ENCODE results near the gene LMX1A.

Gene LMX1A

DNA sequence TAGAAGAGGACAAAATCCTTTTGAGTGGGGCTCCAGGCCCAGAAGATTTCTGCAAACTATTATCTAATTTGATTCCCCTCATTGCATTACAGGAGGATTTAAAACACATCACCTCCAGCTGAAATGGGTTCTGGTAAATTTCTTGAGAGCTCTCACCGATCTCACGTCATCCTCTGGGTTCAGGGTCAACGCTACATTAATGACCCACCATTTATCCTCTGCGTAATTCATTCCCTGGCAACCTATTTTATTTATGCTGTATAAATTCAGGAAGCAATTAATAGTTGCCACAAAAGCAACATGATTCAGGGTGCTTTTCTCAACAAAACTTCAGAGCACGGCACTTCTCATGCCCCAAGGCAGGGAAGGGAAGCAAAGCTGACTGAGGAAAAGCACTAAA is 38.9 kb downstream of the LMX1A start:
- no peak for FAIRE-seq

DNA sequence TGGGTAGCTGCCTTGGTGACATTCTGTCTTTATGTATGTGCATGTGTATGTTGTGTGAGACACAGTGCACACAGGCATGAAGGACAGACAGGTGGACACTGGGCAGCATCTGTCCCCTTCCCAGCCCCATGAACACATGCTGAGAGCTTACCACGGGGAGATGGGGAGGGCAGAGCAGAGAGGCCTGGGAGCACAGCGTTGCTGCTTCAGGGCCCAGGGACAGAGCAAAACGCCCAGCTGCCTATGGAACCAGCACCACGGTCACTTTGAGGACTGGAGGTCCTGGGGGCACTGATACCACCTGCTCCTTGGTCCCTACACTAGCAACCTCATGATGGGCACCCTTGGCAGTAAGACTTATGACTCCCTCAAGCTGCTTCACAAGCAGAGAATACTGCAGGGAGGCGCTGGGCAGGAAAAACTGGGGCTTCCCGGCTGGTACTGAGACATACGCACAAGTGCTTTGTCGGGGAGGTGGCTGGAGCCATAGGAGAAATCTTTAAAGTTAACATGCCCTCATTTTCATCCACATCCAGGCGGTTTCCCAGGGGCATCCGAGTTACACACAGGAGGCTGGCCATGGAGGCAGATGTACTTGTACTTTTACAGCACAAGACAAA is 40.3 kb downstream of the LMX1A start:
- no peak for FAIRE-seq

DNA sequence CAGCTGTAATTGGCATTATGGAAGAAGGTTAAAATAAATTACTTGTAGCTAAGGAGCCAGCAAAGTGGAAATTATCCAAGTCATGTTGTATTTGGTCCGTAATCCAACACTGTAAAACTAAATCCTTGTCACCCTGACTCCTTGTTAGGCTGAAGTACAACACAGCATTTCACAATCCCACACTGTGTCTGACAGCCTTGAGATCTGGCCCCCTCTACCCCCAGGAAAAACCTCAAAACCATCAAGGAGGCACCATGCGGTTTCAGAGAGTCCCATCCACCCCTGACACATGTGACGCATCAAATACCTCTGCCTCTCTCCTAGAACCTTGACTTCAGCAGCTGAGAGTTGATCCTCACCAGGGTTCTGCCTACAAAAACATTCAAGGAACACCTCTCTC is 41.0 kb downstream of the LMX1A start:
- FAIRE-seq, result no peak

DNA sequence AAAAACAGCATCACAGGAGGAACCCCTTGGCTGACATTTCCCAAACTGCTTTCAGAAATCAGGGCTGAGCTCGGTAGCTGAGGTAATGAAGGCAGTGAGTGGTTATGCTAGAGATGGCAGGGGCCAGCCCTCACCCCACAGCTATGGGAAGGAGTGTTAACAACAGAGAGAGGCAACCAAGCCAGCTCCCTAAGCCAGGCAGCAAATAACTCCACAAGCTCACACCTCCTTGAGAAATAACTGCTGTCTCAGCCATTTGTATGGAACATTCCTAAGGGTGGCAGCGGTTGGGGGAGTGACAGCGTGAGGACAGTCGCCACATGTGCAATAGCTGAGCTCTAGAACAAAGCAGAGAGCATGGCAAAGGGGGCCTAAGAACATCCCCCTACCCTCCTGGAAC is 42.6 kb downstream of the LMX1A start:
- no peak for FAIRE-seq

DNA sequence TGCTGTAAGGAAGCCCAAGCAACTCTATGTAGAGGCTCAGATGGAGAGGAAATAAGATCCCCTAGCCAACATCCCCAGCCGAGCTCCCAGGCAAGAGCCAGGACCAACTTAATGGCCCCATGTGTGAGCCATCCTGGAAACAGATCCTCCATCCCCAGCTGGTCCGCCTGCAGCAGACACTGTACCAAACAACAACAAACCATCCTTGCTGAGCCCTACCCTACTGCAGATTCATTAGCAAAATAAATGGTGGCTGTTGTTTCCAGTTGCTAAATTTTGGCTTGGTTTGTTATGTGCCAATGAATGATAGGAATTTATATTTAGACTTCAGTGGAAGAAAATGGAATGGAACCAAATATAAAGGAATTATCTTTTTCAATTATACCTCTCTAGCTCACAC is 43.9 kb downstream of the LMX1A start:
- no peak for FAIRE-seq

DNA sequence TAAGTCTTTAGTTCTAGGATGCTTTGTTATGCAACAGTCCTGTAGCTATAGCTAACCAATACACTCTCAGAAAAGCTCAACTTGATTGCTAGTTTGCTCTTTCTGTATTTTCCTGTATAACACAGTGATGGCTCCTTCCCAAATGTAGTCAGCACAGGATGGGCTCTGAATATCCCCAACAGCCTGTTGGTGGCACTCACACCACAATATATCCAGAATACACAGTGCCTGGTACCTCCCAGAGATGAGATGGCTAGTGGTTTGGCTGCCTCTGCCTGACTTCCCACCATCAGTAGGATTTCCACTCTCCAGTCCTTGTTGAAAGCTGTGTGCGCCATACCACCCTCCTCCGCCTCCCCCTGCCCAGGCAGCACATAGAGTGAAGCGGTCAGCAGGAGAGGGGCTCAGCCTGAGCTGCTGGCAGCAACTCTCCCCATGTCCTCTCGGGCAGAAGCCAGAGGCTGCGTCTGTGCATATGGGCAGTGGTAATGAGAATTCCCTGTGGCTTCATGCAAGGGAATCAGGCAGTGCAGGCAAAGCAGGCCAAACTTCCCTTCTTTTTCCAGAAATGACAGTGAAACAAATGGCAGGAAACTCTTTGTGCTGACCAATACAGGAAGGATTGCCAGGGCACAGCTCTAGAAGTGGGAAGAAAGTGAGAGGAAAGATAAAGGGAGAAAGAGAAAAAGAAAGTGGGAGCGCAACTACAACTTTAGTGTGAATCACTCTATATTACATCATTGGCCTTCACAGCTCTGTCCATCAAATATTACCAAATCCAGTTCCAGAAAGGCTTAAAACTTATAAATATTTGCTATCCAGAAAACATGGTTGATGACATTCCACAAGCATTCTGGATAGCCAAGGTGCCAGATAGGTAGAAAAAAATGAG is 49.7 kb downstream of the LMX1A start:
- no peak for FAIRE-seq

DNA sequence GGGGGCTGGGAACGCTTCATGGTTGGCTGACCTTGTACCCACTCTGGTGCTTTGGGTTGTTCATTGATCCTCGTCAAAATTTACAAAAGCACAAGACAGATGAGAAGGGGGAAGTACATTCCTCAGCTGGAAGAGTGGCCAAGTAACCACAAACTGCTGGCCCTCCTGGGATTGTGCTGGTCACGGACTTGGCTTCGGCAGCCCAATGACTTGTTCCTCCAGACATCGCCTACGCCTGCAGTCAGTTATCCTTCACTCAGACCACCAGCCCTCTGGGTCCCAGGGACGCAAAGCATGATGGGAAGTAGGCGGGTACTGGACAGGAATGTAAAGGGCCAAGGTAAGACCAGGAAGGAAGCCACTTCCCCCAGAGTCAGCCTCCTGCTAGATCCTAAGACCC is 53.1 kb downstream of the LMX1A start:
- no peak for FAIRE-seq

DNA sequence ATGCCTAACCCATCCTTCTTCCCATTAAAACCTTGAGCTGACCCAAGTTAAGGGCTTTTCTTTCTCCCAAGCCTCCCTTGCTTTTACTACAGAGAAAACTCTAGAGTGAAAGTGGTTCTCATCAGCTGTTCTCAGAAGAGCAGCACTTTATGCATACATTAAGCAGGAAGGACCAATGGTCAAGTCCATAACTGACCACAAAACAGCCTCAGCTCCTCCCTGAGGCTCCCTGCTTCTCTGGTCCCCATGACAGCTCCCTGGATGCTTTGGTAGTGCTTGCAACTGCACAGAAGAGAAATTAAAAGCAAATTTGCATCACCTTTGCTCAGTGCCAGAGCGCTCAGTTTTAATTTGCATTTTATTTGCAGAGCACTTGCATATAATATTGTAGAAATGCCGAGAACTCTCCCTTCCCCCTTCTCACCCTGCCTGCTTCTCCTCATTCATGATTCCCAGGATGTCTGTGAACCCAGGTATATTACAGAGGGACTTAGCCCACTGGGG is 56.1 kb downstream of the LMX1A start:
- no peak for FAIRE-seq

DNA sequence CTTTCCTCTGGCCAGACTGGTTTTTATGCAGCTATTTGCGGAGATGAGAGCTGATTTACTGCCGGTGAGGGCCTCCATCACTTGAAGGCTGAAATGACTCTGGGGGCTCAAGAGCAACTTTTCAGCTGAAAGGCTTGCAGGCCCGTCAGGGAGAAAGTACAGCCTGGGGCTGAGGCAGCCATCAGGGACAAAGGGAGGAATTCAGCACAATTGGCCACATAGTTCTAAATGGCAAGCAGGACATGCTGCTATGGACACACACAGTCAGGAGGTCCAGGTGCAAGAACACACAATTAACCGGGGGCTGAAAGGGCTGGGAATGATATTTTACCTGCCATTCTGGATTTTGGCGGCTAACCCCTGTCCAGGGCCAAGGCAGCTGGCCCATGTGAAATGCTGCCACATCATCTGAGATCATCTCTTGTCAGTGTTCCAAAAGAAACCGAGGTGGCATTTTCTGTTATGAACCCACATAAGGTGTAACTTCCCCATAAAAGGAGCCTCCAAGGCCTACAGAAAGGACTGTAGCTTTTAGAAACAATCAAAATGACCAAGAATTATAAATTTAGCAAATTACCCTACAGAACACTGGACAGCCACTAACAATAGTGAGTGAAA is 58.2 kb downstream of the LMX1A start:
- FAIRE-seq, result no peak

DNA sequence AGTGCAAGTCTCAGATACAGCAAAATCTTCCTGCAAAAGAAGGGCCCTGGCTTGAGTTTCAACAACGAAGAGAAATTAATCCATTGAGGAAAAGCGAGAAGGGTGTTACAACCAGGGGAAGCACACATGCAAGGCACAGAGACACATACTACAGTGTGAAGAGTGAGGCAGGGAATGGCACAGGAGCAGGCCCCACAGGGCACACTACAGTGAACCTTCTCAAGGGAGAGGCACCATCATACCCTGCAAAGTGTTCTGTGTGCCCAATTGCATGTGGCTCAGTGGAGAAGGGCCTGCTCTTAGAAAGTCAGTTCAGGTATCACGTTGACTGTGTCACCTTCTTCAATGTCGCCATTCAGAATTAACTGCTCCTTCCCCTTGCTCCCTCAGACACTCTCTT is 60.3 kb downstream of the LMX1A start:
- no peak for FAIRE-seq

DNA sequence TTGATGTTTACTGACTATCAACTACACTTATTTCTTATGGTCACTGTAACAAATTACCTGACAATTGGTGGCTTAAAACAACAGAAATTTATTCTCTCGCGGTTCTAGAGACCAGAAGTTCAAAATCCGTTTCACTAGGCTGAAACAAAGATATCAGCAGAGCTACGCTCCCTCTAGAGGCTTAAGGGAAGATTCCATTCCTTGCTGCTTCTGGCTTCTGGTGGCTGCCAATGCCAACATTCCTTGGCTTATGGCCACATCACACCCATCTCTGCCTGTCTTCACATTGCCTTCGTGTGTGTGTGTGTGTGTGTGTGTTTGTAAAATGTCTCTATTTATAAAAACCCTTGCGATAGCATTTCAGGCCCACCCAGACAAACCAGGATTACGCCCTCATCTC is 66.4 kb downstream of the LMX1A start:
- no peak for FAIRE-seq

DNA sequence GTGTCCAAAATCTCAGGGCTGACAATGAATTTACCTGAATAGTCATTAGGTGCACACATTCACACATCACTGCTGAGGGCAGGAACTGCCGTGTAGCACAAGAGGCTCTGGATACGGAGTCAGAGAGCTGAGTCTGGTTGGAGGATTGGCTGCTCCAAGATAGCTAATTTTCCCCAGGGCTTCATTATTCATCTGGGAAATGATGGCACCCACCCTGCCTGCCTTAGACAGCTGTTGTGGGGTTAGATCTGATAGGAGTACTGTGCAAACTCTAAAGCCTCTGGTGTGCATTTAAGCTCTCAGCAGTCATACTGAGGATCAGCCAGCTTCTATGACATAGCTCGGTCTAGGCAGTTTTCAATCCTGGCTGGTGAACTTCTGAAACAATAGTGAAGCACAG is 67.0 kb downstream of the LMX1A start:
- FAIRE-seq, result no peak

DNA sequence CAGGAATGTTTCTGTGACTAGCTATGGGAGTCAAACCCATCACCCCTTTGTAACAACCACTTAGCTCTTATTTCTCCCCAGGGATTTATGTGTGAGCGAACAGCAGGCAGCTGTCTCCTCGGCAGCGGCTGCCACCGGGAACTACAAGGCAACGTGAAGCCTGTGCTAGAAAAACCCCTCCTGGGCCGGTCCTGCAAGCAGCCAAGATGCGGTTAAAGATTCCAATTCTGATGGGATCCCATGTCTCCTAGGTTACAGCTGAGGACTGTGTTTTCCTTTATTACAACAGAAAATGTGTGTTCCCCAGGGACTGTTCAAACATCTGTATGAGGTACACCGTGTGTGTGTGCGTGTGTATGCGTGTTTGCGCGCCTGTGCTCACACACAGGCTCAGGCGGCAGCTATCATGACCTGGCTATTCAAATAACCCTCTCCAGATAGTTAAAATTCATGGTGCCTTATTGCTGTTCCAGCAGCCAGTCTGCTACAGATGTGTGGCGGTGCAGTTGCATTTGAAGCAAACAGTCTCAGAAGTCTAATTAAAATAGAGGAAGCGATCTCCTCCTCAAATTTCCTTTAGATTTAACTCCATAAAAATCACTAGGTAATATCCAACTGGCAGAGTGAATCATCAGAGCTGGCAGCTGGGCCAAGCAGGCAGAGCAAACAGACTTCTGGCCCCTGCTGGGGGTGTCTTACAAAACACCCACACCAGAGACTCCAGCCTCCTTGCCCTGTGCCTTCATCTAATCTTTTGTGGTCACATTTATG is 68.0 kb downstream of the LMX1A start:
- no peak for FAIRE-seq

DNA sequence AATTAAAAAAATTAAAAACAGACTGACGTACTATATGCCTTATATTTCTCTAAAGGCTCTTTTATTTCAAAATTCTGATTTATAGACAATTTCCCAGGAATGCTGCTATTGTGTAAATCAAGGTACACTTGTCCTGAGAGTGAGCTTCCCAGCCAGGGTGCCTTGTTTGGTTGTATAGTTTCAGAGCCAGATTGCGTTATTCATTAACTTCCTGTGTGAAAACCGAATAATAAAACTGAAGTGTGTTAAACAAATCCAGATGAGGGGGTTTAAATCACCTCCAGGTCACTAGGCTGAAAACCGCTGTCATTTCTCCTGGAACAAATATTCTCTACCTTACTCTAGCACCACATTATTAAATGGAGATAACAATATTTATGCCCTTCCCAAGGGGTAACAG is 68.7 kb downstream of the LMX1A start:
- no peak for FAIRE-seq

DNA sequence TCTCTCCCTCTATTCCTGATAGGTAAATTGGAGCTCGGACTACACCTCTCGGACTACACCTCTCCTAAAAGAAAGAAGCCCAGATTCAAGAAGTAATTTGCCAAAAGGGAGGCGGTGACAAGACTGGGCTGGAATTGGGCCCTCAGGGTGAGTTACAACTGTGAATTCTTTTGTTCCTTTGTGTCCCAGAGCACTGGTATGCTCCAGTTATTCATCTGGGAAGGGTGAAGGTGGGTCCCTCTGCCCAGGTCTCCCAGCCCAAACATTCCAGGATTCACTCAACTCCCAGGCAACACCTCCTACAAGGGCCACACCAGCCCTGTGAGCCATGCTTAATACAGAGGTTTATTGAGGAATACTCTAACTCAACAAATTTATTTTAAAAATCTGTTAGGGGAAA is 69.2 kb downstream of the LMX1A start:
- no peak for FAIRE-seq

DNA sequence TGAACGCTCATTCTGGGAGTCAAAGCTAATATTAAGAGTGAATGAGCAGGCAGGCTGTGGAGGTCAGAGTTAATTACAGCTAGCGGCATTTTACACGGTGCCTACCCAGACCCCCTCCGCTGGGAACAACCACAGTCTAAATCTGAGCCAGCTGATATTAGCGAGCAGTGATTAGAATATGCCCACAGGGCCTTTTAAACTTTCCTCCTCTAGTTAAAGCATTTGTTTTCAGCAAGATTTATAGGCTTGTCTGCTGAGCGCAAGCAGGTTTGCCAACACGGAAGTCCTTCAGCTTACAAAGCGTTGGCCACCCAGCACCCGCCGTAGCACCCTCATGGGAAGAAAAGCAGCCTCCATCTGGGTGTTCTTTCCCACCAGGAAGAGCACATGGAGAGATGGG is 72.1 kb downstream of the LMX1A start:
- FAIRE-seq, result no peak

DNA sequence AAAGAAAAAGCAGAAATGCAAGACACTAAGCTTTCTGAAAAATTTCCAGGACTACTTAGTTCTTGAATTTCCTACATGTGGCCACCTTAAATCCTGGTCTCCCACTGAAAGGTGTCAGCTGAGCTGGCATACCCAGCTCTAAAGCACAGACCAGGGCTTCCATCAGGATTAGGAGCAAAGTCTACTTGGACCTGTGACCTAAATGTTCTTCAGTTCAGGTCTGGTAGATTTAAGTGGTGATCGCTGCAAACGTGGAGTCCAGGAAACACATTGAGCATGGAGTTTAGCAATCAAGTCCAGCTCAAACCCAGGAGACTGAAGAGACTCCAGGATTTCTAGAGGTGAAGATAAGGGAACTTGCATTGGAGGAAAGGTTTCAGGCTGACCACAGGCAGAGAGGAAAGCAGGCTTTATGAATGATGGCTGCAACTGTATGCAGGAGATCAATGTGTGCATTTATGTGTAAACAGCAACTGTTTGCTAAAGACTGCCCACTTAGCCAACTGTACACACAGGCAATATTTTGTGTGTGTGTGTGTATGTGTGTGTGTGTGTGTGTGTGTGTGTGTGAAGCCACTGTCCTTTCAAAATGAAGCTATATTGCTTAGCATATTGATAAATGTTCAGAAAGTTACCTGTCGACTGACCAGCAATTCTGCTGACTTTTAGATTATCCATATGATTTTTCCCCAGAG is 75.2 kb downstream of the LMX1A start:
- no peak for FAIRE-seq

DNA sequence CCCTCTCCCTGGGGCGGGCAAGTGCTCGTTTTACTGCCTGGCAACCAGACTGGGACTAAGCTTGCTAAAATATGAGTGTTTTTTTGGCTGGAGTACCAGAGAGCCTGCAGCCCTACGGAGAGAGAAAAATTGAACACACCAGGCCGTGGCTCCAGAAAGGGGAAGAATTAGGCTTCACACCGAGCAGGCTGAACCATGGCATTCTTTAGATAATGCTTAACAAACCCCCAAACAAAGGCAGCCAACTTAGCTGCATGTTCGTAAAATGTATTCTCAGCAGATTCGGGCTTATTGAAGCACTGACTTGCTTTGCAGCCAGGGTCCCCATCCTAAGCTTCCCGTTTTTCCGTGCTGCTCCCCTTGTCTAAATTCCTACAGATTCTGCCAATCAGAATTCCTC is 76.6 kb downstream of the LMX1A start:
- no peak for FAIRE-seq

DNA sequence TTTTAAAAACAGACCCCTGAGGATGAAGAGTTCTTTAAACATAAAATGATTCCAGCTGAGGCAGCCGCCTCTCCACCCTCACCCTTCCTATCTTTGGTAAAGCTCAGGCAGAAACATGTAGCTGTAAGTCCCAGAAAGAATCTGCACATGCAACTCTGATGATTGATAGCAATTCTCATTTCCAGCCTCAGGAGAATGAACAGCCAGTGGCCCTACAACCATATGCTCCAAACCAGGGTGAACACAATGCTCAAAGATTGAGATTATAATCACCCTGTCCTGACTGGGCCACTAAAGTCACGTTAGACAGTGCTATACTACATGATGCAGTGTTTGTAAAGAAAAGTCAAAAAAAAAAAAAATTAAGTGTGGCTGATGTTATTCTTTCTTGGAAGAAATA is 80.2 kb downstream of the LMX1A start:
- no peak for FAIRE-seq

DNA sequence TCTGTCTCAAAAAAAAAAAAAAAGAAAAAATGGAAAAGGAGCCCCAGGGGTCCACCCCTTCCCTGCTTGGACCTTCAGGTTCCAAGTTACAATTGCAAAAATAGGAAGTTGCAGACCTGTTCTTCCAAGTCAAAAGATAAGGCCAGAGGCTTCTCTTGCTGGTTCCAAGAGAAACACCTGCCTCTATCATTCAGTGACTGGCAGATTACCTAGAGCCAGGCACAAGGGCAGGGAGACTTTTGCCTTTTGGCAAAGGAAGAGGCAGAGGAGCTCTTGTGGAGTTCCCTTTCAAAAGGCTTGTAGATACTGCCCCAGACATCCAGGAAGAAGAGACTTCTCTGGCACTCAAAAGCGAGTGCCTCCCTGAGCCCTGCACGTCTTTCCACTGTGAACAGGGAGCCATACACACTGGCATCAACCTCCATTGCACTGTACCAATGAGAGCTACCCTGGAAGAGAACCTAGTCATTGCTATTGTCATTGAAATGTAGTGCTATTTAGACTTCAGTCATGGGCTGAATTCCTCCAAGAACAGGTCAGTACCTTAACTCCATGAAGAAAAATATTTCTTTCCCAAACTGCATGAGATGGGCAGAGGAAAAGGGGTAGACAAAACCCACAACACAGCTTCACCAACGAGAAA is 91.2 kb downstream of the LMX1A start:
- FAIRE-seq, result no peak

DNA sequence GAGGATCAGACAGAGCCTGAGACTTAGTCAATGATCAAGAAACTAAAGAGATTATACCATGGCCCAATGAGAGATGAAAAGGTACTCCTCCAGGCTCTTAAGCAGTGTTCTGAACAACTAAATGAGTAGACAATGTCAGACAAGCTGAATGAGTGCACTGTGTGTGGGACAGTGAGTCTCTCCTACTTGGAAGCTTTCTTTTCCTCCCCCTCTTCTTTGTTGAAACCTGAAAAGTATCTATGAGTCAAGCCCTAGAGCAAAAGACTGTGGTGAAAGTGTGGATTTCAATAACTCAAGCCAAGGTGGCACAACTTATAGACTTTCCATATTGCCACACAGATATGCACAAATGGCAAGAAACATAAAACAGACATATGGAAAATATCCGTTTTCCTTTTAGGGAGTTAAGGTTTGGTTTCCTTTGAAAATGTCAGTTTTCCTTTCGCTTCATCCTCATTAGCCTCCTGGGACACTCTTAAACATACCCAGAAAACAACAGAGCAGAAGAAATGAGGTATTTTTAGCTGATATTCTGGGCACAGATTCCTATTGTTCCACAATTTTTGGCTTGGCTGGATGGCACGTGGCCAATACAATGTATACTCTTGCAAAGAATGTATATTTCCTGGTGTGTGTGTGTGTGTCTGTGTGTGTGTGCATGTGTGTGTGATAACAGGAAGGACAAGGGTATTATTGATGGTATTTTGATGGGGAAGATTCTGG is 96.6 kb downstream of the LMX1A start:
- no peak for FAIRE-seq

Measured in endometrium (tissue), 2 donors.